GM21786 (cell line): ENCODE data around the gene HDDC3.

Experiments used
- ATAC-seq: cut with Tn5 transposase; IDR thresholded peaks from one replicate; pipeline ENCODE4 v1.9.1; 2021; ENCODE audit not compliant: unreplicated experiment

HDDC3 gene

DNA sequence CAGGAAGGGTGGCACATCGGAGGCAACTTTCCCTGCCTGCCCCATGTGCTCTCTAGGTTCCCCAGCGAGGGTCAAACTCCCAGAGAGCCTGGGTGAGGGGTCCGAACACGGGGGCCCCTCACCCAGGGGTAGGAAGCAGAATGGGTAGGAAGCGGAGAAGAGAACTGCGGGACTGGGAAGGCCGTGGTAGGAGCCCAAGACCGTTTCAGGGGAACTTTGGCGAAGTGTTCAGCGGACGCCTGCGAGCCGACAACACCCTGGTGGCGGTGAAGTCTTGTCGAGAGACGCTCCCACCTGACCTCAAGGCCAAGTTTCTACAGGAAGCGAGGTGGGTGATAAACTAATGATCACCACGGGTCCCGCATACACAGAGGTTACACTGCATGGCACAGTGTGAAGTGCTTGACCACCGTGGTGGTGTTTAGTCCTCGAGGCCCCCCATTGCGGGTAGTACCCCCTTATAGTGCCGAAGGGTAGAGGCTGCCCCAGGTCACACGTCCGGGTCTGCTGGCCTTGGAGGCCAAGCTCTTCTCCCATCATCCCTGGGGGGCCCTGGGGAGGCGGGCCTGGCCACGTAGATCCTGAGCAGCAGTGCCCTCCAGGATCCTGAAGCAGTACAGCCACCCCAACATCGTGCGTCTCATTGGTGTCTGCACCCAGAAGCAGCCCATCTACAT, 39.7 kb downstream of the HDDC3 start:
- no peak for ATAC-seq

DNA sequence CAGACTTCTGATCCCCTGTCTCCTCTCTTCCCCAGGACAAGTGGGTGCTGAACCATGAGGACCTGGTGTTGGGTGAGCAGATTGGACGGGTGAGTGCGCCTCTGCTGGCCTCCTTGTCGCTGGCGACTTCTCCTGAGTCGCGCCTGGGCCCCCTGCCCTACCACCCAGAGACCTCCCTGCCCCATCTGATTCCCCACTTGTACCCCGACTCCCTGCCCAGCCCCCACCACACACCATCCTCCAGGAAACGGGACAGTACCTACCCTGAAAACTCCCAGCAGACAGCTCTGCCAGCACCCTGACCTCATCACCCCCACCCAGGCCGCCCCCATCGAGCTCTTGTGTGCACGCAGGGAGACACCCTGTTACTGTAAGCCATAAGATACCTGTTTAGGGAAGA, 40.3 kb downstream of the HDDC3 start:
- no peak for ATAC-seq

DNA sequence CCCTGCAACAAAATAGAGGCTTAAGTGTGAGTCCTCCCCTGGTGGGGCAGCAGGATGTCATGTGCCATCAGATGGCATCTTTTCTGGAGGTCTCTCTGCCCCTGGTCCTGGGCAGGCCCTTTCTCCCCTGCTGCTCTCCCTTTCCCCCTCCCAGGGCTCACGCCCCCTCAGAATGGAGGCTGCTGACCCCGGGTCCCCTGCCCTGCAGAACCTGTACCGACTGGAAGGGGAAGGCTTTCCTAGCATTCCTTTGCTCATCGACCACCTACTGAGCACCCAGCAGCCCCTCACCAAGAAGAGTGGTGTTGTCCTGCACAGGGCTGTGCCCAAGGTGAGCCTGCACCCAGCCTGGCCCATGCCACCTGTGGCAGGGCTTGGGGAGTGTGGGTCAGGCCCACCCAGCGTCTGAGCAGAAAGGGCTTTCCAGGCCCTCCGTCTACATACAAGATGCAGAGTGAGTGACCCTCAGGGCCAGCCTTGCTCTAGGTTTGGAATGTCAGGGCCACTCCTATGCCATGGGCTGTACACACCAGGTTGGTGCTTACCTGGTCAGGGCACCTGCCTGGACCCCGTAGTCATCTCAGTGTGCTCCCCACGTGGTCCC, 40.9 kb downstream of the HDDC3 start:
- ATAC-seq: no peak

DNA sequence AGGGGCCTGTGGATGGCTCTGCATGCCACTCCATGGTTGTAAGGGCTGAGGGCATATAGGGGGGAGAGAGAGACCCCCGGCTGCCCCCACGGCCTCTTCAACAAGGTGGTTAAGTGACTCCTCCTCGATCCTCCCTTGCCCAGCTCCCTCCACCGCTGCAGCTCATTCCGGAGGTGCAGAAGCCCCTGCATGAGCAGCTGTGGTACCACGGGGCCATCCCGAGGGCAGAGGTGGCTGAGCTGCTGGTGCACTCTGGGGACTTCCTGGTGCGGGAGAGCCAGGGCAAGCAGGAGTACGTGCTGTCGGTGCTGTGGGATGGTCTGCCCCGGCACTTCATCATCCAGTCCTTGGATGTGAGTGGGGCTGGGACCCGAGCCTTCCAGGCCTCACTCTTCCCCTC, 41.5 kb downstream of the HDDC3 start:
- no peak for ATAC-seq

DNA sequence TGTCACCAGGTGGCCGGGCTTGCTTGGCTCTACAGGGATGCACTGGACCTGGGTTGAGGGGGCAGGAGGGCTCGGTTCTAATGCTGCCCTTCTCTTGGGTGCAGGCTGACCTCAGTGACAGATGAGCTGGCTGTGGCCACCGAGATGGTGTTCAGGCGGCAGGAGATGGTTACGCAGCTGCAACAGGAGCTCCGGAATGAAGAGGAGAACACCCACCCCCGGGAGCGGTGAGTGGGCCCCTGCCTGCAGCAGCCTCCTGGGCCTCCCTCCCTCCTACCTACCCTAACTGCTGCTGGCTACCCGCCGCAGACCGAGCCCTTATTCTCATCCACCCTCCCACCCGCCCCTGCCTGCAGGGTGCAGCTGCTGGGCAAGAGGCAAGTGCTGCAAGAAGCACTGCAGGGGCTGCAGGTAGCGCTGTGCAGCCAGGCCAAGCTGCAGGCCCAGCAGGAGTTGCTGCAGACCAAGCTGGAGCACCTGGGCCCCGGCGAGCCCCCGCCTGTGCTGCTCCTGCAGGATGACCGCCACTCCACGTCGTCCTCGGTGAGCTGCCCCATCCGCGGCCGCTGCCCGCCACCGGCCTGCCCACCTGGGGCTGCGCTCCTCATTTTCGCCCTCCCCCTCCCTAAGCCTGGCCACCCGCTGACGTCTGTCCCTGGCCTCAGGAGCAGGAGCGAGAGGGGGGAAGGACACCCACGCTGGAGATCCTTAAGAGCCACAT, 42.5 kb downstream of the HDDC3 start:
- ATAC-seq: no peak

DNA sequence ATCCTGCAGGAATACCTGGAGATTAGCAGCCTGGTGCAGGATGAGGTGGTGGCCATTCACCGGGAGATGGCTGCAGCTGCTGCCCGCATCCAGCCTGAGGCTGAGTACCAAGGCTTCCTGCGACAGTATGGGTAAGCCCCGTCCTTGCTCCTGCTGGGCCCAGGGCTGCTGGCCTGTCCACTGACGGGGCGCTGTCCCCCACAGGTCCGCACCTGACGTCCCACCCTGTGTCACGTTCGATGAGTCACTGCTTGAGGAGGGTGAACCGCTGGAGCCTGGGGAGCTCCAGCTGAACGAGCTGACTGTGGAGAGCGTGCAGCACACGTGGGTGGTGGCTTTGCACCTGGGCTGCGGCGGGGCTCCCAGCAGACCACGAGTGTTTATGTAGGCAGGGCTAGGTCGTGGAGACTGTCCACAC, 43.0 kb downstream of the HDDC3 start:
- ATAC-seq: no peak

DNA sequence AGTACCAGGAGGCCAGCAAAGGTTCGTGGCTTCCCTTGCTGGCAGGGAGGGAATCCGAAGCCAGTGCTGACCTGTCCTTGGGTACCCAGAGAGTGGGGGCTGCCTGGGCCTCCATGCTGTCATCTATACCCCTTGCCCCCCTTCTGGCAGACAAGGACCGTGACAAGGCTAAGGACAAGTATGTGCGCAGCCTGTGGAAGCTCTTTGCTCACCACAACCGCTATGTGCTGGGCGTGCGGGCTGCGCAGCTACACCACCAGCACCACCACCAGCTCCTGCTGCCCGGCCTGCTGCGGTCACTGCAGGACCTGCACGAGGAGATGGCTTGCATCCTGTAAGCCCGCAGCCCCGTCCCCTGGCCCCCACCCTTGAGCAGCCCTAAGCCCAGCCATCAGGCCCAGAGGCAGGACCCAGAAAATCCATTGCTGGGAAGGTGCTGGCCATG, 45.3 kb downstream of the HDDC3 start:
- ATAC-seq: no peak

DNA sequence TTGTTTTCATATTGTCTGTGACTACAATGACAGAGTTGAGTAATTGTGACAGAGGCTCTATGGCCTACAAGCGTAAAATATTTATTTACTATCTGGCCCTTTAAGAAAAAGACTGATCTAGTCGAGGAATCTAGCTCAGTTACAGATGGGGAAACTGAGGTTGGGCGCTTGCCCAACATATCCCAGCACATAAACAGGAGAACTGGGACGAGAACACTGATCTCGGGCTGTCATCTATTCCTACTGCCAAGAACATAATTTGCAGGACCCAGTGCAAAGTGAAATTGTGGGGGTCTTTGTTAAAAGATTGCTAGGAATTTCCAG, 46.1 kb downstream of the HDDC3 start:
- no peak for ATAC-seq

DNA sequence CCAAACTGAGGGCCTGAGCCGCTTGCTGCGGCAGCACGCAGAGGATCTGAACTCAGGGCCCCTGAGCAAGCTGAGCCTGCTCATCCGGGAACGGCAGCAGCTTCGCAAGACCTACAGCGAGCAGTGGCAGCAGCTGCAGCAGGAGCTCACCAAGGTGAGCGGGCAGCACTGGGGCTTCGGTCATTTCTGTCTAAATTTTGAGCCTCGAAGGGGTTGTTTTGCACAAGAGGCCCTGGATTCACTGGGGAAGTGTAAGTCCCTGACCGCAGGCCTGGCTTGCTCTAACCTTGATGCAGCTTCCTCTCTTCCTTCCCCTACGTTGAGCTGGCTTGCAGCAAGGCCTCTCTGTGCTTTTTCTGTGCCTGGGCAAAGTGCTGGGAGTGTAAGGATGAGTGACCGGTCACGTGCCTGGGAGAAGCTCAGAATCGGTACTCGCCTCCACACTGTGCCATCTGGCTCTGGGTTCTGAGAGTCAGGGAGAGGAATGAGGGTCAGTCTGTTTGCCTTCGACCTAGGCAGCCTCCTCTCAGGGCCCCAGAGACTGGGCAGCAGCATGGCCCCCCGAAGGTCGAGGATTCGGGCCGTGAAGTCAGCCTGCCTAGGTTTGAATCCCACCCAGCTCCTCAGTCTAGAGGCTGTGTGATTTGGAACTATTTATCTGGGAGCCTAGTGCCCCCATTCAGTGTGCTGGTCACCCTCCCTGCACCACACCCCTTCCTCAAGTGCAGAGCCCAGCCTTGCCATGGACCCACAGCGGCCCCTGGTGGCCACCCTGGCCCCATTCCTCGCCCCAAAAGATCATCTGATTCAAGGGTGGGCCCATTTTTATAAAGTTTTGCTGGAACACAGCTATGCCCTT, 46.7 kb downstream of the HDDC3 start:
- peak; percentile 38 for ATAC-seq

DNA sequence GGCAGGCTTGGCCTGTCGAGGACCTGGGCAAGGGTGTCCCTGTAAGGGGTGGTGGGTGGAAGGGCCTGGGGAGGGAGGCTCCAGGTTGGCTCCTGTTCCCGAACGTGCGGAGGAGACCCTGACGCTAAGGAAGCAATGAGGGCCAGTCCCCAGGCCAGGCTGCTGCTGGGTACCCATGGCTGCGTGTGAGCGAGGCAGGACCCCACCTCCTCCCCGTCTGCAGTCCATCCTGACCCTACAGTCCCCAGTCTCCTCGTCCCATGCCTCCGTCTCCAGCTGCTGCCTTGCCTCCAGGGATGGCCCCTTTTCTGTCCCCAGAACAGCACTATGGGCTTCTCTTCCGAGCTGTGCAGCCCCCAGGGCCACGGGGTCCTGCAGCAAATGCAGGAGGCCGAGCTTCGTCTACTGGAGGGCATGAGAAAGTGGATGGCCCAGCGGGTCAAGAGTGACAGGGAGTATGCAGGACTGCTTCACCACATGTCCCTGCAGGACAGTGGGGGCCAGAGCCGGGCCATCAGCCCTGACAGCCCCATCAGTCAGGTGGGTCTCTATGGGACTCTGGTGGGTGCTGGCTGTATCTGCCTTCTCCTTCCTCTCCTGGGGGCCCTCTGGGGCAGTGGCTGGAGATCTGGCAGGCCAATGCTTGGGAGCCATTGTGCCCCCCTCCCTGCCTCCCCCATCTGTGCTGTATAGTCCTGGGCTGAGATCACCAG, 47.5 kb downstream of the HDDC3 start:
- ATAC-seq: no peak

DNA sequence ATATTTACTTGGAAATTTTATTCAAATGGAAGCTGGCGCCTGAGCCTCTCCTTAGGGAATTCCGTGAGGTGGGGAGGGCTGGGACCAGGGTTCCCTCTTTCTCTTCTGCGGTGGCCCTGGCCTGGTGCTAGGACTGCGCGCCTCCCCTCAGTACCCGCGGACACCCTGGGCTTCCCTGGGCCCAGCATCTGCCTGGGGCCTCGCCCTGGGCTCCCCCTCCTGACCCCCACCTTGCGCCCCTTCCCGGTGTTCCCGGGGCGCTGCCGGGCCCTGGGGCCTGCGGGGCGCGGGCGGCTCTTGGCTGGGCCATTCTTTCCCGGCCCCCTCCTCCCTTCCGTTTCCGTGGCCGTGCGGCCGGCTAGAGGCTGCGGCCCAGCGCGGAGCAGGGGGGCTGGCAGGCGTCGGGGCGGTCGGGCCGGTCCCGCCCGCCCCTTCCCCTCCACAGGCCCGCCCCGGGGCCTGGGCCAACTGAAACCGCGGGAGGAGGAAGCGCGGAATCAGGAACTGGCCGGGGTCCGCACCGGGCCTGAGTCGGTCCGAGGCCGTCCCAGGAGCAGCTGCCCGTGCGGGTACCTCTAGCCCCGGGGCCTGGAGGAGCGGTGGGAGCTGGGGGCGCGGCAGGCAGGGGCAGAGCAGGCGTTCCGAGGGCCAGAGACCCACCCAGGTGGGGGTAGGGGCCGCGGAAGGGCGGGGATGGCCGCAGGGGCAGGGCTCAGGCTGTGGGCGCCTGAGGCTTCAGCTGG, 48.2 kb downstream of the HDDC3 start, which contains the start of gene FES:
Gene FES (plus strand): TSS at position 529 of the 743 bp plus-strand sequence. CDS start 542 bp downstream, outside the sequence.
- peak; percentile 34 for ATAC-seq

DNA sequence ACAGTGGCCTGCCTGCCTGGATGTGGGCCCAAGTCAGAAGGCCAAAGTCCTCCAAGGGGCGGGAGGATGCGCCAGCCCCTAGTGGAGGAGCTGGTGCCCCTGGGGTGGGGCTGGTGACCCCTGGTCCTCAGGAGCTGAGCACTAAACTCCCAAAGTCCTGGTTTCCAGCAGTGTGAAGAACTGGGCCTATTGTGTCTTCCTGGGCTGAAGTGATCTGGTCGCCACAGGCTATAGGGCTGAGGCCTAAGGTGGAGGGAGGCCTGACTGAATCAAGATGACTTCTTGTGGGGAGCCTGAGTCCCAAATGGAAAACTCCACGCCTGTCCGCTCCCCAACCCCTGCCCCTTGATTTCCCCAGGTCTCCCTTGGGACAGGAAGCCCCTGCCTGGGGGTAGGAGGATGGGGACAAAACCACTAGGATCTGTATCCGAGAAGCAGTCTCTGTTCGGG, 48.8 kb downstream of the HDDC3 start:
- no peak for ATAC-seq

DNA sequence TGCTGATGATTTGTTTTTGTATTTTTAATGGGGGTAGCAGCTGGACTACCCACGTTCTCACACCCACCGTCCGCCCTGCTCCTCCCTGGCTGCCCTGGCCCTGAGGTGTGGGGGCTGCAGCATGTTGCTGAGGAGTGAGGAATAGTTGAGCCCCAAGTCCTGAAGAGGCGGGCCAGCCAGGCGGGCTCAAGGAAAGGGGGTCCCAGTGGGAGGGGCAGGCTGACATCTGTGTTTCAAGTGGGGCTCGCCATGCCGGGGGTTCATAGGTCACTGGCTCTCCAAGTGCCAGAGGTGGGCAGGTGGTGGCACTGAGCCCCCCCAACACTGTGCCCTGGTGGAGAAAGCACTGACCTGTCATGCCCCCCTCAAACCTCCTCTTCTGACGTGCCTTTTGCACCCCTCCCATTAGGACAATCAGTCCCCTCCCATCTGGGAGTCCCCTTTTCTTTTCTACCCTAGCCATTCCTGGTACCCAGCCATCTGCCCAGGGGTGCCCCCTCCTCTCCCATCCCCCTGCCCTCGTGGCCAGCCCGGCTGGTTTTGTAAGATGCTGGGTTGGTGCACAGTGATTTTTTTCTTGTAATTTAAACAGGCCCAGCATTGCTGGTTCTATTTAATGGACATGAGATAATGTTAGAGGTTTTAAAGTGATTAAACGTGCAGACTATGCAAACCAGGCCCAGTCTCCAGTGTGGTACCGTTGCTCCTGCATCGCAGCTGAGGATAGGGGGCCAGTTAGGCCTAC, 49.4 kb downstream of the HDDC3 start:
- no peak for ATAC-seq

DNA sequence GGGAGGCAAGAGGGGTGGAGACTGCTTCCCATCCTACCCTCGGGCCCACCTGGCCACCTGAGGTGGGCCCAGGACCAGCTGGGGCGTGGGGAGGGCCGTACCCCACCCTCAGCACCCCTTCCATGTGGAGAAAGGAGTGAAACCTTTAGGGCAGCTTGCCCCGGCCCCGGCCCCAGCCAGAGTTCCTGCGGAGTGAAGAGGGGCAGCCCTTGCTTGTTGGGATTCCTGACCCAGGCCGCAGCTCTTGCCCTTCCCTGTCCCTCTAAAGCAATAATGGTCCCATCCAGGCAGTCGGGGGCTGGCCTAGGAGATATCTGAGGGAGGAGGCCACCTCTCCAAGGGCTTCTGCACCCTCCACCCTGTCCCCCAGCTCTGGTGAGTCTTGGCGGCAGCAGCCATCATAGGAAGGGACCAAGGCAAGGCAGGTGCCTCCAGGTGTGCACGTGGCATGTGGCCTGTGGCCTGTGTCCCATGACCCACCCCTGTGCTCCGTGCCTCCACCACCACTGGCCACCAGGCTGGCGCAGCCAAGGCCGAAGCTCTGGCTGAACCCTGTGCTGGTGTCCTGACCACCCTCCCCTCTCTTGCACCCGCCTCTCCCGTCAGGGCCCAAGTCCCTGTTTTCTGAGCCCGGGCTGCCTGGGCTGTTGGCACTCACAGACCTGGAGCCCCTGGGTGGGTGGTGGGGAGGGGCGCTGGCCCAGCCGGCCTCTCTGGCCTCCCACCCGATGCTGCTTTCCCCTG, 50.2 kb downstream of the HDDC3 start:
- ATAC-seq: no peak

DNA sequence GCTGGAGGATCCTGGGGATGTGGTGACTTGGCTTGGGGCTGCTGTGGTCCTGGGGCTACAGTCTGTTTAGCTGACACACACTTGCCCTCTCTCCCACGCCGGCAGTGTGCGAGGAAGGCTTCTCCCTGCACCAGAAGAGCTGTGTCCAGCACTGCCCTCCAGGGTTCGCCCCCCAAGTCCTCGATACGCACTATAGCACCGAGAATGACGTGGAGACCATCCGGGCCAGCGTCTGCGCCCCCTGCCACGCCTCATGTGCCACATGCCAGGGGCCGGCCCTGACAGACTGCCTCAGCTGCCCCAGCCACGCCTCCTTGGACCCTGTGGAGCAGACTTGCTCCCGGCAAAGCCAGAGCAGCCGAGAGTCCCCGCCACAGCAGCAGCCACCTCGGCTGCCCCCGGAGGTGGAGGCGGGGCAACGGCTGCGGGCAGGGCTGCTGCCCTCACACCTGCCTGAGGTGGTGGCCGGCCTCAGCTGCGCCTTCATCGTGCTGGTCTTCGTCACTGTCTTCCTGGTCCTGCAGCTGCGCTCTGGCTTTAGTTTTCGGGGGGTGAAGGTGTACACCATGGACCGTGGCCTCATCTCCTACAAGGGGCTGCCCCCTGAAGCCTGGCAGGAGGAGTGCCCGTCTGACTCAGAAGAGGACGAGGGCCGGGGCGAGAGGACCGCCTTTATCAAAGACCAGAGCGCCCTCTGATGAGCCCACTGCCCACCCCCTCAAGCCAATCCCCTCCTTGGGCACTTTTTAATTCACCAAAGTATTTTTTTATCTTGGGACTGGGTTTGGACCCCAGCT, 51.0 kb downstream of the HDDC3 start:
- ATAC-seq: no peak

DNA sequence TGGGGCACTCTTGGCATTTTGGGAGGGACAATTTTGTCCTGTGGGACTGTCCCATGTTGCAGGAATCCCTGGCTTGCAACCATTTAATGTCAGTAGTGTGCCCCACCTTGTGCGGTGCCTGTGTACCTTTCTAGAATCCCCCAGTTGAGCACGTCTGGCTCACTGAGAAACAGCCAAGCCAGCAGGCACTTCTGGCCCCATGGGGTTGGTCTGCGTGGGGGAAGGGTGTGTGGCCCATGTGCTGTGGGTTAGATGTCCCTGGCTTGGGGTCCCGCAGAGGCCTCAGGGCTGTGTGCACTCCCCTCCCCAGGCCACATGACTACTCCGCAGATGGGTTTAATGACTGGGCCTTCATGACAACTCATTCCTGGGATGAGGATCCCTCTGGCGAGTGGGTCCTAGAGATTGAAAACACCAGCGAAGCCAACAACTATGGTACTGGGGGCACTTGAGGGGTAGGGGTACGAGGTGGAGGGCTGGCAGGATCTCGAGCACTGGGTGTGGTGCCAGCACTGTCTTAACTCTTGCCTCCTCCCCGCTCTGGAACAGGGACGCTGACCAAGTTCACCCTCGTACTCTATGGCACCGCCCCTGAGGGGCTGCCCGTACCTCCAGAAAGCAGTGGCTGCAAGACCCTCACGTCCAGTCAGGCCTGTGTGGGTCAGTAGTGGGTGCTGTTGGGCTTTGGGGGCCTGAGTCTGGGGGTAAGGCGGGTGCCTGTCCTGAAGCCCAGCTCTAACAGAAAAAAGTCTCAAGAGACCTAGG, 51.8 kb downstream of the HDDC3 start:
- no peak for ATAC-seq
